NB4 (cell line): Measurements from ENCODE around the gene HGFAC.

Source experiments
- MYC ChIP-seq: IDR thresholded peaks from 2 replicates; pipeline ENCODE4 v1.6.1; 2011; ENCODE audit warnings: low read depth, low read length
- POLR2A ChIP-seq: IDR thresholded peaks from 2 replicates; pipeline ENCODE4 v1.6.1; 2011; ENCODE audit warnings: mild to moderate bottlenecking; ENCODE audit not compliant: insufficient read length; ENCODE audit errors: extremely low read depth
- TF ChIP-seq, protein P1 (sequence below): IDR thresholded peaks from one replicate; pipeline ENCODE4 v1.5.1; 2012; ENCODE audit warnings: low read depth, low read length

DNA sequence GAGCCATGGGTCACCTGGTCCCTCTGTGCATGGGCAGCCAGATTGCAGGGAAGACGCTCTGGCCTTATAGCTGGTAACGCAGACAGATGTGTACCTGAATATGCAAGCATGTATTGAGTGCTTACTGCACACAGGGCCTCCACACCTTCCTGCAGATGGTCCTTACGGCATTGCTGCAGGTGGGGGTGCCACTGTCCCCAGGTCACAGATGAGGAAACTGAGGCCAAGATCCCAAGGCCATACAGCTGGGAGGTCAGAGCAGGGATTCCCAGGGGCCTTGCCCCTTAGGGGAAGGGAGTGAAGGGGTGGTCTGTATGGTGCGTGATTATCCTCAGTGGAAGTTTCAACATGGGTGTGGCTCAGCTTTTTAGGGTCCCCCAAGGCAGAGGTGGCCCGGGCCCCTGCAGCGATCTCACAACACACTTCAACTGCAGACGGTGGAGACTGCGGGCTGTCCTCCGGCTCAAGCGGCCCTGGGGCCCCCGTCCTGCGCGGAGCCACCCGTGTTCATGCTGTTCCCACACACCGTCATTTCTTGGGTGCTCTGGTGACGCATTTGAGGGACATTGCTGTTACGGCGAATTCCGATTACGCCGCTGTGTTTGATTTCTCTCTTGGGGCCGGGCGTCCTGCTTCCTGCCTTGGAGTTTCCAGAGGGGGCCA, 29.5 kb downstream of the HGFAC start:
- TF ChIP-seq, protein P1, sequence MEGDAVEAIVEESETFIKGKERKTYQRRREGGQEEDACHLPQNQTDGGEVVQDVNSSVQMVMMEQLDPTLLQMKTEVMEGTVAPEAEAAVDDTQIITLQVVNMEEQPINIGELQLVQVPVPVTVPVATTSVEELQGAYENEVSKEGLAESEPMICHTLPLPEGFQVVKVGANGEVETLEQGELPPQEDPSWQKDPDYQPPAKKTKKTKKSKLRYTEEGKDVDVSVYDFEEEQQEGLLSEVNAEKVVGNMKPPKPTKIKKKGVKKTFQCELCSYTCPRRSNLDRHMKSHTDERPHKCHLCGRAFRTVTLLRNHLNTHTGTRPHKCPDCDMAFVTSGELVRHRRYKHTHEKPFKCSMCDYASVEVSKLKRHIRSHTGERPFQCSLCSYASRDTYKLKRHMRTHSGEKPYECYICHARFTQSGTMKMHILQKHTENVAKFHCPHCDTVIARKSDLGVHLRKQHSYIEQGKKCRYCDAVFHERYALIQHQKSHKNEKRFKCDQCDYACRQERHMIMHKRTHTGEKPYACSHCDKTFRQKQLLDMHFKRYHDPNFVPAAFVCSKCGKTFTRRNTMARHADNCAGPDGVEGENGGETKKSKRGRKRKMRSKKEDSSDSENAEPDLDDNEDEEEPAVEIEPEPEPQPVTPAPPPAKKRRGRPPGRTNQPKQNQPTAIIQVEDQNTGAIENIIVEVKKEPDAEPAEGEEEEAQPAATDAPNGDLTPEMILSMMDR = no peak
- TF ChIP-seq POLR2A = no peak
- no peak for TF ChIP-seq MYC
